Measurements from ENCODE around the gene PRL.
A peak's percentile ranks its signal among the peaks of the same experiment; 100 is the strongest.

Gene PRL

DNA sequence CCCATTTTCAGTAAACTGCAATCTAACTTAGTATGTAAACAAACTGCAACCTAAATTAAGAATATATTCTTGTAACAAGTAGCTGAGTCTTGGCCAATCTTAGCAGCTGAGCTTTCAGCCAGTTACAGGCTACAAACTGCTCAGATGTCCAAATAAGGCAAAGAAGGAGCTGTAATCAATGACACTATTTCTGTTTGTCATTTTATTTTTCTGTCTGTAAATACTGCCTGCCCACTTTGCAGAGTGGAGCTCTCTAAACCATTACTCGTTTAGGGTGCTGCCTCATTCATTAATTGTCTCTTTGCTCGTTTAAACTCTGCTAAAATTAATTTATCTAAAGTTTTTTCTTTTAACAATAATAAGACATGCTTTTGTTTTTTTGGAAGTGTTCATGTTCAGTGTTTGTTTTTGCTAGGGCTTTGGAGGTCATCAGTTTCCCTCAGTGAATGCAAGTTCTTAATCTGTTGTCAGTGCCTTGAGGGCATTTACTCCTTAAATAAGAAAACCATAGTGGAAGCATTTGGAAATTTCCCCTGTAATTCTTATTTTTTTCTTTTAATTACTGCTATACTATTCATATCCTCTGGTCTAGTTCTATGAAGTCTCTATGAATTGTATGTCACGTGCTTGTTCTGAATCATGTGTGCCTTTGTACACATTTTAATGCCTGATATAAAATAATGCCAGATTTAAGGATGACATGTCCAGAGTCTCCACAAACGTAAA, 3.6 kb upstream of the PRL start:
- H3K4me3 ChIP-seq (ENCODE audit: control insufficient read depth, low read depth, low read length): no peak overlapping the region
- TF ChIP-seq CTCF (conservative IDR thresholded peaks at IDR 0.05; ENCODE audit: control insufficient read depth, insufficient read depth, low read depth, low read length): no peak
- DNase-seq (ENCODE audit: low read depth): no peak

DNA sequence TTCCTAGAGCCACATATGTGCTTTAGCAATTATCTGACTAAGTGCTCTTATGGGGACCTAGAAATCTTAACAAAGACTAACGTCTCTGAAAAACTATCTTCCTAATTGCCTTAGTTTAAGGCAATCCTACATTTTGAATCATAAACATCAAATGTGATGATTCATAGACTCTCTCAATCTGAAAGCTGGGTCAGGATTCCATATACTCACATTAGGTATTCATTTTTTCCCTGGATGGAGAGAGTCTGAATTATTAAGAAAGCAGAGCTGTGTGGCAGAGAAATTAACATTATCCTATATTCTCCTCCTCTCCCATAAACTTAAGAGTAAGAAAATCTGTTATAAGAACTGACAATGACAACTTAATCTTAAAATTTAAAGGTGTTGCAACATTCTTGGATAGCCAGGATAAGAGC, 1.6 kb upstream of the PRL start:
- no peak for TF ChIP-seq CTCF (conservative IDR thresholded peaks at IDR 0.05; ENCODE audit: control insufficient read depth, insufficient read depth, low read depth, low read length)
- DNase-seq (ENCODE audit: low read depth): peak; percentile 7
- H3K4me3 ChIP-seq (ENCODE audit: control insufficient read depth, low read depth, low read length): no peak overlapping the region

- no peak for DNase-seq (ENCODE audit: low read depth)
- no peak for TF ChIP-seq CTCF (conservative IDR thresholded peaks at IDR 0.05; ENCODE audit: control insufficient read depth, insufficient read depth, low read depth, low read length)
- no peak overlapping the region for H3K4me3 ChIP-seq (ENCODE audit: control insufficient read depth, low read depth, low read length)
Measured at GRCh38 chr6:22296067-22296466, 769 bp downstream of the PRL start.

DNA sequence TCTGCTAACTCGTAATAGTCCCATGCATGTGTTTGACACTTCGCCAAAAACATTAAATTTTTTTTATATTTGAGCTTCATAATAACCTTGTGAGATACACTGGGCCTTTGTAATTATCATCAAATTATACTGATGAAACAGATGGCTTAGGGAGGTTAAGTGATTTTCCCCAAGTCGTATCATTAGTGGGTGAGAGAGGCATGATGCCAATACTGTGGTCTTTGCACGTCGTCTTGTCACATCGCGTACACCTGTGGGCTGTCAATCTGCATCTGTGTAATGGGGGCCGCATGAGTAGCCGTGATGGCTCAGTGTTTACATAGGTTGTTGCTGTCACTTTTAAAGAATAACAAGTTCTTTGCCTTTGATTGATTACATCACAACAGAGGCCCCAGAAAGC, 1.7 kb downstream of the PRL start:
- no peak for TF ChIP-seq CTCF (conservative IDR thresholded peaks at IDR 0.05; ENCODE audit: control insufficient read depth, insufficient read depth, low read depth, low read length)
- H3K4me3 ChIP-seq (ENCODE audit: control insufficient read depth, low read depth, low read length): no peak overlapping the region
- DNase-seq (ENCODE audit: low read depth): no peak

DNA sequence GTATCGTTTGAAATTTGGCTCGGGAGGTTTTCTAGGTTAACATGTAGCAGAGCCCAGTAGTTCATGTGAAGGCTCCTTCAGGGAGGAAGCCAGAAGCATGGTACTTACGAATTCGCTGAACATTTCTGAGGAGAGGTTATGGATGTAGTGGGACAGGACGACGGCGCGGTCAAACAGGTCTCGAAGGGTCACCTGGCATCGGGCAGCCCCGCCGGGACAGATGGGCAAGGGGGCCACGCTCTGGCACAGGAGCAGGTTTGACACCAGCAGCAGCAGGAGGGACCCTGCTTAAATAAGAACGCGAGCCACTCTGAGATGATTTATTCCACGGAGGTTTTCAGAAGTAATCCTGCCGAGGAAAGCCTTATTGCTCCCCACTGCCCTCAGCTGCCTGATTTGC, 2.5 kb downstream of the PRL start:
- TF ChIP-seq CTCF (conservative IDR thresholded peaks at IDR 0.05; ENCODE audit: control insufficient read depth, insufficient read depth, low read depth, low read length): no peak
- no peak for DNase-seq (ENCODE audit: low read depth)
- no peak overlapping the region for H3K4me3 ChIP-seq (ENCODE audit: control insufficient read depth, low read depth, low read length)

DNA sequence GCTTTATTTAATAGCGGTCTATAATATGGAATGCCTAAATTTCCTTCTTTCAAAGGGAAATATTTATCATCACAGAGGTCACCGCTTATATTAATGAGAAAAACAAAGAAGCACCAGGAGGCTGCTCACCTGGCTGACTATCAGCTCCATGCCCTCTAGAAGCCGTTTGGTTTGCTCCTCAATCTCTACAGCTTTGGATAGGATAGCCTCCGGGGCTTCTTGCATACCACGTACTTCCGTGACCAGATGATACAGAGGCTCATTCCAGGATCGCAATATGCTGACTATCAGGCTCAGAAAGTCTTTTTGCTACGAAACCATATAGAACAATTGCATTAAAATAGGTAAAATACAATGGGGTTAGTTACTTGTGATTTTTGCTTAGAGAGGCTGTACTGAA, 6.8 kb downstream of the PRL start:
- no peak overlapping the region for H3K4me3 ChIP-seq (ENCODE audit: control insufficient read depth, low read depth, low read length)
- no peak for TF ChIP-seq CTCF (conservative IDR thresholded peaks at IDR 0.05; ENCODE audit: control insufficient read depth, insufficient read depth, low read depth, low read length)
- no peak for DNase-seq (ENCODE audit: low read depth)

GRCh38 chr6:22288721-22289120, 8.1 kb downstream of the PRL start:
- H3K4me3 ChIP-seq (ENCODE audit: control insufficient read depth, low read depth, low read length): no peak overlapping the region
- DNase-seq (ENCODE audit: low read depth): no peak
- no peak for TF ChIP-seq CTCF (conservative IDR thresholded peaks at IDR 0.05; ENCODE audit: control insufficient read depth, insufficient read depth, low read depth, low read length)

Measured in fibroblast of mammary gland (primary cell).